A673 (cell line): ENCODE results near the gene DLGAP5.

Experiments used
- EZH2 ChIP-seq: fragments of 200-600 bp; sonication (generic); IDR thresholded peaks from 2 replicates; pipeline ENCODE4 v1.6.1; 2017; ENCODE audit warnings: borderline replicate concordance, low read depth, mild to moderate bottlenecking, mixed read lengths, antibody characterized with exemption, low read length; ENCODE audit not compliant: poor library complexity, severe bottlenecking
- TF ChIP-seq, protein P1 (sequence below): fragments of 300-800, 200-600 bp; sonication (generic); conservative IDR thresholded peaks from 2 replicates; pipeline ENCODE4 v1.5.1; 2017; ENCODE audit warnings: low read depth, mild to moderate bottlenecking, antibody characterized with exemption, low read length, moderate library complexity, mixed read lengths

DNA sequence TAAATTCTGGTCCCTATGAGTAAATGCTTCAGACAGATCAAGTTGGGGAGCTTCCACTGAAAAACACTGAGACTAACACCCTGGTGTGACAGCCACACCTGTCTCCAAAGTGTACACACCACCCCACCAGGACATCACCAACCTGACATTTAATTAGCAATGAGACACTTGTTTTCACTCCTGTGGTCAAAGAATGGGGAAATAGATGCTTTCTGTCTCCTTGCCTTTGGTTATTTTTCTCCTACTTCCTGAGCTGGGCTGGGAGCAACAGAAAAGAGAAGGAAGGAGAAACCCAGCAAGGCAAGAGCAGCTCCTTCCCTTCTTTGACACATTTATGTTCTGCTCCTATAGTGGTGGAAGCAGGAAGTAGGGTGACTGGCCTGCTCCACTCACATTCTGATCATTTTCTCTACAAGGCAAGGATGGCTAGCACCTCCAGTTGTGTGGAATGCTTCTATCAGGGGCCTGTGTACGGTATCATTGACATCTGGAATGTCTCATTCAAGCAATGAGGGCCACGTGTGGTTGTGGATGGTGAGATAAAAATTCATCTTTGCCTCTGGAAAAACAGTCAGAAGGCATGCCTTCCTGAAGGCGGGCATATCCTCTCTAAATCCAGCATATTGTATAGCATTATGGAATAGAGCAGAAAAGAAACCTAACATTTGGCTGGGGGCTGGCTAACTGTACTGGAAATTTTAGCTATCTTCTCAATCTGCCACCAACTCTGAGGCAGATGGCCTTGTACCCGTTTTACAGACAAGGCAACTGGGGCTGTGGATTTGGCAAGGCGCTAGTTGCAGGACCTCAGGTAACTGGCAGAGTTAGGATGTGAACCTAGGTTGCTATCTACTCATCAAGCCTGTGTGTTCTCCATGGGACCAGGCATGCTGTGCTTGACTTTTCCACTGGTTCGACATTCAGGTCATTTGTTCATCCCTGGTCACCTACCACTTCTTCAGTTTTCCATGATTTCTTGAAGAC is 87.1 kb downstream of the DLGAP5 start:
- TF ChIP-seq, protein P1, sequence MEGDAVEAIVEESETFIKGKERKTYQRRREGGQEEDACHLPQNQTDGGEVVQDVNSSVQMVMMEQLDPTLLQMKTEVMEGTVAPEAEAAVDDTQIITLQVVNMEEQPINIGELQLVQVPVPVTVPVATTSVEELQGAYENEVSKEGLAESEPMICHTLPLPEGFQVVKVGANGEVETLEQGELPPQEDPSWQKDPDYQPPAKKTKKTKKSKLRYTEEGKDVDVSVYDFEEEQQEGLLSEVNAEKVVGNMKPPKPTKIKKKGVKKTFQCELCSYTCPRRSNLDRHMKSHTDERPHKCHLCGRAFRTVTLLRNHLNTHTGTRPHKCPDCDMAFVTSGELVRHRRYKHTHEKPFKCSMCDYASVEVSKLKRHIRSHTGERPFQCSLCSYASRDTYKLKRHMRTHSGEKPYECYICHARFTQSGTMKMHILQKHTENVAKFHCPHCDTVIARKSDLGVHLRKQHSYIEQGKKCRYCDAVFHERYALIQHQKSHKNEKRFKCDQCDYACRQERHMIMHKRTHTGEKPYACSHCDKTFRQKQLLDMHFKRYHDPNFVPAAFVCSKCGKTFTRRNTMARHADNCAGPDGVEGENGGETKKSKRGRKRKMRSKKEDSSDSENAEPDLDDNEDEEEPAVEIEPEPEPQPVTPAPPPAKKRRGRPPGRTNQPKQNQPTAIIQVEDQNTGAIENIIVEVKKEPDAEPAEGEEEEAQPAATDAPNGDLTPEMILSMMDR, result no peak
- no peak for TF ChIP-seq EZH2
